ENCODE data around the gene DEXI. TPM values are rescaled to one million over a fixed set of nuclear protein-coding genes. Genes with fewer than 3 reads are reported as not detected.

The DEXI gene
- total and polyA plus RNA-seq, 2 of the 13 experiments (the other 11 are each of a cell fraction or from before 2014, with no cell fraction given), result 51.5 to 70.4 TPM

GRCh38 chr16:10981697-10982216 is 39.5 kb upstream of the DEXI start (continued):
- no peak for TF ChIP-seq ZZZ3 (CRISPR knock-in tag; IDR thresholded peaks at IDR 0.05; ENCODE audit: borderline replicate concordance)
- TF ChIP-seq ZFP36L1 (CRISPR knock-in tag; IDR thresholded peaks at IDR 0.05), result no peak
- no peak for TF ChIP-seq EZH2 (conservative IDR thresholded peaks at IDR 0.05; ENCODE audit: low read depth, low read length)
- no peak for TF ChIP-seq CREBL2 (CRISPR knock-in tag; IDR thresholded peaks at IDR 0.05; ENCODE audit: borderline replicate concordance)
- TF ChIP-seq ZNF619 (CRISPR knock-in tag; IDR thresholded peaks at IDR 0.05), result no peak
- TF ChIP-seq ARID4A (CRISPR knock-in tag; IDR thresholded peaks at IDR 0.05; ENCODE audit: borderline replicate concordance), result no peak
- TF ChIP-seq RAD21 (CRISPR knock-in tag; IDR thresholded peaks at IDR 0.05), result peak; percentile 50
- 0 out of 2 replicates have a peak, but pooled peaks have one; percentile 25 for TF ChIP-seq HDAC2 (CRISPR knock-in tag; IDR thresholded peaks at IDR 0.05)
- no peak for TF ChIP-seq ZNF558 (CRISPR knock-in tag; IDR thresholded peaks at IDR 0.05; ENCODE audit: borderline replicate concordance)
- no peak for TF ChIP-seq DZIP1 (CRISPR knock-in tag; IDR thresholded peaks at IDR 0.05)
- 0 out of 2 replicates have a peak, but pooled peaks have one; percentile 23 for TF ChIP-seq ZBTB25 (CRISPR knock-in tag; IDR thresholded peaks at IDR 0.05)
- no peak for TF ChIP-seq ZFX (CRISPR knock-in tag; IDR thresholded peaks at IDR 0.05; ENCODE audit: low read depth)
- no peak for TF ChIP-seq SP140L (CRISPR knock-in tag; IDR thresholded peaks at IDR 0.05; ENCODE audit: borderline replicate concordance)
- no peak for TF ChIP-seq ZNF12 (CRISPR knock-in tag; IDR thresholded peaks at IDR 0.05)
- TF ChIP-seq NR1H2 (CRISPR knock-in tag; IDR thresholded peaks at IDR 0.05; ENCODE audit: borderline replicate concordance, low read depth), result no peak
- TF ChIP-seq ZNF574 (CRISPR knock-in tag; IDR thresholded peaks at IDR 0.05), result peak; percentile 99
